ENCODE measurements around the gene ATP7B. TPM values are rescaled to one million over a fixed set of nuclear protein-coding genes. Genes with fewer than 3 reads are reported as not detected.

The ATP7B gene
- total RNA-seq, 1 experiment from 2014 or later = 11.6 TPM

DNA sequence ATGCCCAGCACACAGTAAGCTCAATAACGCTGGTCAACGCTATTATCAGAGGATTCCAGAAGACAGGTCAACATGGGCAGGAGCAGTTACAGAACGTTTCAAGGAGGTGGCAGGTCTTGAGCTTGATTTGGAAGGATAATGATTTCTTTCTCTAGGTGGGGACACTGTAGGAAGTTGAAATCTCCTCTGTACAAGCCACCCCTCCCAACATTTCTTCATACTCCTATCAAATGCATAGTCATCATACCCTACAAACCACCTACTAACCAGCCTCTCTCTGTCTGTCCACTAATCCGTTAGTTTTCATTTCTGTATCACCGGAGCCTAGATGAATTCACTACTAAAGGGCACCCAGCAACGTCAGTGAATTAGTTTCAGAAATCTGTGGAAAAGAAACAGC lies 1.3 kb downstream of the ATP7B start:
- no peak for DNase-seq (ENCODE audit: low spot score)
- H3K4me3 Mint-ChIP-seq = peak overlapping the region; percentile 96
- no peak overlapping the region for H3K27ac Mint-ChIP-seq

DNA sequence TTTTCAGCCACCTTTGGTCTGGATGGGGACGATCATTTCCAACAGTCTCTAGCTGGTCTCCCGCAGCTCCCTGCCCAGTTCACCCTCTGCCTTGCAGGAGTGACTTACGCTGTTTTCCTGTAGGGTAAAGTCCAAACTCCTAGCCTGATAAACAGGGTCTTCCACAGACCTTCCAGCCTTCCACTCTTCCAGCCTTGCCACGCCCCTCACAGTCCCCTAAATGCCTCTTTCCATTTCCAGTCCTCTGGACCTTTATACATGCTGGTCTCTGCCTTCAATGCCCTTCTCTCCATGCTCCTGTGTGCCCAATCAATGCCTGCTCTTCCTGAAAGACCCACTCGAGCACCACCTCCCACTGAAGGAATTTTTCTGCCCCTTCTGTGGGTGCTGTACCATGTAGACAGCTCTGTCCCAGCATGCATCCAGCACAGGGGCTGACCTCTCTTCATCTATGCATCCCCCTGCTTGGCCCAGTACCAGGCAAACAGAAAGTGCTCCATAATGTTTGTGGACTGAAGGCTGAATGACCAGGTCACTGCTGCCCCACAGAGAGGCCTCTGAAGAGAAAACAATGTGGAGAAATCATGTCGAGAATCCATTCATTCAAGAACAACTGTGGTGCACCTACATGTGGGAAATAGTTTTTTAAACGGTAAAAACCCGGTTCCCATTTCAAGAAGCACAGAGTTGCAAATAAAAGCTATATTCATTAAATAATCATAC lies 4.6 kb downstream of the ATP7B start:
- Mint-ChIP-seq H3K4me1 (peaks cover 28% of the 10 kb centered on the region), H3K27me3 (ENCODE audit: low read depth) (peaks cover 26% of the 10 kb centered on the region), H3K27ac (no peak overlapping the region), H3K9me3 (peaks cover 17% of the 10 kb centered on the region), H3K36me3 (peaks cover 10% of the 10 kb centered on the region), H3K4me3 (no peak overlapping the region)
- CTCF ChIA-PET = no interaction called here
- DNase-seq (ENCODE audit: low spot score) (no peak), ATAC-seq (no peak)
- POLR2A ChIA-PET = no interaction called here
- TF ChIP-seq, protein P1, sequence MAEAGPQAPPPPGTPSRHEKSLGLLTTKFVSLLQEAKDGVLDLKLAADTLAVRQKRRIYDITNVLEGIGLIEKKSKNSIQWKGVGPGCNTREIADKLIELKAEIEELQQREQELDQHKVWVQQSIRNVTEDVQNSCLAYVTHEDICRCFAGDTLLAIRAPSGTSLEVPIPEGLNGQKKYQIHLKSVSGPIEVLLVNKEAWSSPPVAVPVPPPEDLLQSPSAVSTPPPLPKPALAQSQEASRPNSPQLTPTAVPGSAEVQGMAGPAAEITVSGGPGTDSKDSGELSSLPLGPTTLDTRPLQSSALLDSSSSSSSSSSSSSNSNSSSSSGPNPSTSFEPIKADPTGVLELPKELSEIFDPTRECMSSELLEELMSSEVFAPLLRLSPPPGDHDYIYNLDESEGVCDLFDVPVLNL (CRISPR knock-in tag; IDR thresholded peaks at IDR 0.05; ENCODE audit: borderline replicate concordance, low read depth) = no peak
- TF ChIP-seq, protein P2, sequence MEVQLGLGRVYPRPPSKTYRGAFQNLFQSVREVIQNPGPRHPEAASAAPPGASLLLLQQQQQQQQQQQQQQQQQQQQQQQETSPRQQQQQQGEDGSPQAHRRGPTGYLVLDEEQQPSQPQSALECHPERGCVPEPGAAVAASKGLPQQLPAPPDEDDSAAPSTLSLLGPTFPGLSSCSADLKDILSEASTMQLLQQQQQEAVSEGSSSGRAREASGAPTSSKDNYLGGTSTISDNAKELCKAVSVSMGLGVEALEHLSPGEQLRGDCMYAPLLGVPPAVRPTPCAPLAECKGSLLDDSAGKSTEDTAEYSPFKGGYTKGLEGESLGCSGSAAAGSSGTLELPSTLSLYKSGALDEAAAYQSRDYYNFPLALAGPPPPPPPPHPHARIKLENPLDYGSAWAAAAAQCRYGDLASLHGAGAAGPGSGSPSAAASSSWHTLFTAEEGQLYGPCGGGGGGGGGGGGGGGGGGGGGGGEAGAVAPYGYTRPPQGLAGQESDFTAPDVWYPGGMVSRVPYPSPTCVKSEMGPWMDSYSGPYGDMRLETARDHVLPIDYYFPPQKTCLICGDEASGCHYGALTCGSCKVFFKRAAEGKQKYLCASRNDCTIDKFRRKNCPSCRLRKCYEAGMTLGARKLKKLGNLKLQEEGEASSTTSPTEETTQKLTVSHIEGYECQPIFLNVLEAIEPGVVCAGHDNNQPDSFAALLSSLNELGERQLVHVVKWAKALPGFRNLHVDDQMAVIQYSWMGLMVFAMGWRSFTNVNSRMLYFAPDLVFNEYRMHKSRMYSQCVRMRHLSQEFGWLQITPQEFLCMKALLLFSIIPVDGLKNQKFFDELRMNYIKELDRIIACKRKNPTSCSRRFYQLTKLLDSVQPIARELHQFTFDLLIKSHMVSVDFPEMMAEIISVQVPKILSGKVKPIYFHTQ (CRISPR knock-in tag; IDR thresholded peaks at IDR 0.05) = no peak
- TF ChIP-seq TCF7 (CRISPR knock-in tag; IDR thresholded peaks at IDR 0.05; ENCODE audit: low read depth) (no peak), ZNF317 (CRISPR knock-in tag; IDR thresholded peaks at IDR 0.05; ENCODE audit: borderline replicate concordance, low read depth) (no peak), FOXP1 (CRISPR knock-in tag; IDR thresholded peaks at IDR 0.05; ENCODE audit: borderline replicate concordance) (no peak), NFYB (CRISPR knock-in tag; conservative IDR thresholded peaks at IDR 0.05; ENCODE audit: low read depth) (no peak), ATF1 (CRISPR knock-in tag; IDR thresholded peaks at IDR 0.05) (no peak)
- TF ChIP-seq, protein P3, sequence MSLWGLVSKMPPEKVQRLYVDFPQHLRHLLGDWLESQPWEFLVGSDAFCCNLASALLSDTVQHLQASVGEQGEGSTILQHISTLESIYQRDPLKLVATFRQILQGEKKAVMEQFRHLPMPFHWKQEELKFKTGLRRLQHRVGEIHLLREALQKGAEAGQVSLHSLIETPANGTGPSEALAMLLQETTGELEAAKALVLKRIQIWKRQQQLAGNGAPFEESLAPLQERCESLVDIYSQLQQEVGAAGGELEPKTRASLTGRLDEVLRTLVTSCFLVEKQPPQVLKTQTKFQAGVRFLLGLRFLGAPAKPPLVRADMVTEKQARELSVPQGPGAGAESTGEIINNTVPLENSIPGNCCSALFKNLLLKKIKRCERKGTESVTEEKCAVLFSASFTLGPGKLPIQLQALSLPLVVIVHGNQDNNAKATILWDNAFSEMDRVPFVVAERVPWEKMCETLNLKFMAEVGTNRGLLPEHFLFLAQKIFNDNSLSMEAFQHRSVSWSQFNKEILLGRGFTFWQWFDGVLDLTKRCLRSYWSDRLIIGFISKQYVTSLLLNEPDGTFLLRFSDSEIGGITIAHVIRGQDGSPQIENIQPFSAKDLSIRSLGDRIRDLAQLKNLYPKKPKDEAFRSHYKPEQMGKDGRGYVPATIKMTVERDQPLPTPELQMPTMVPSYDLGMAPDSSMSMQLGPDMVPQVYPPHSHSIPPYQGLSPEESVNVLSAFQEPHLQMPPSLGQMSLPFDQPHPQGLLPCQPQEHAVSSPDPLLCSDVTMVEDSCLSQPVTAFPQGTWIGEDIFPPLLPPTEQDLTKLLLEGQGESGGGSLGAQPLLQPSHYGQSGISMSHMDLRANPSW (CRISPR knock-in tag; conservative IDR thresholded peaks at IDR 0.05; ENCODE audit: low read depth) = no peak
- TF ChIP-seq, protein P4, sequence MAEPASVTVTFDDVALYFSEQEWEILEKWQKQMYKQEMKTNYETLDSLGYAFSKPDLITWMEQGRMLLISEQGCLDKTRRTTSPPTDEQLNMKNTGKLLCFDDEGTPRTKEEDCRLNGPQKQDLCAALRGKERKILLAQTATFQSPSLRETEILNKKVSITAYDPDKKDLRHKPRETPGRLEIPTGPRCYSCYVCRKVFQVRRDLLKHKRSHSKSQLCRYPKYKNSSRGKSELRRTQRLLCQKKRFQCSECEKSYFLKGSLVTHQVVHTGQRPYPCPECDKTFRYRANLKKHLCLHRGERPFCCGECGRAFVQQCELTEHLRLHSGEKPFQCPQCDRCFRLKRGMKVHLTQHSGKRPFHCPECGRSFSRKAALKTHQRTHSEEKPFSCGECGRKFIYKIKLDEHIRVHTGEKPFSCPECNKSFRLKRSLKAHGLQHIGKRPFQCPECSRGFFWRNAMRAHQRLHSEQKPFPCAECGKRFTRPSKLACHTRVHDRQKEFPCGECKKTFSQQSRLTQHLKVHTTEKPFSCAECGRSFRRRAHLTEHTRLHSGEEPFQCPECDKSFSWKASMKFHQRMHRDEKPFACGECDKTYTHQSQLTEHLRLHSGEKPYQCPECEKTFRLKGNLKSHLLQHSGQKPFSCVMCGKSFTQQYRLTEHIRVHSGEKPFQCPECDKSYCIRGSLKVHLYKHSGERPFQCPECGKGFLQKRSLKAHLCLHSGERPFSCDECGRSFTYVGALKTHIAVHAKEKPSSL (CRISPR knock-in tag; conservative IDR thresholded peaks at IDR 0.05) = no peak
- TF ChIP-seq, protein P5, sequence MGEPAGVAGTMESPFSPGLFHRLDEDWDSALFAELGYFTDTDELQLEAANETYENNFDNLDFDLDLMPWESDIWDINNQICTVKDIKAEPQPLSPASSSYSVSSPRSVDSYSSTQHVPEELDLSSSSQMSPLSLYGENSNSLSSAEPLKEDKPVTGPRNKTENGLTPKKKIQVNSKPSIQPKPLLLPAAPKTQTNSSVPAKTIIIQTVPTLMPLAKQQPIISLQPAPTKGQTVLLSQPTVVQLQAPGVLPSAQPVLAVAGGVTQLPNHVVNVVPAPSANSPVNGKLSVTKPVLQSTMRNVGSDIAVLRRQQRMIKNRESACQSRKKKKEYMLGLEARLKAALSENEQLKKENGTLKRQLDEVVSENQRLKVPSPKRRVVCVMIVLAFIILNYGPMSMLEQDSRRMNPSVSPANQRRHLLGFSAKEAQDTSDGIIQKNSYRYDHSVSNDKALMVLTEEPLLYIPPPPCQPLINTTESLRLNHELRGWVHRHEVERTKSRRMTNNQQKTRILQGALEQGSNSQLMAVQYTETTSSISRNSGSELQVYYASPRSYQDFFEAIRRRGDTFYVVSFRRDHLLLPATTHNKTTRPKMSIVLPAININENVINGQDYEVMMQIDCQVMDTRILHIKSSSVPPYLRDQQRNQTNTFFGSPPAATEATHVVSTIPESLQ (CRISPR knock-in tag; IDR thresholded peaks at IDR 0.05) = no peak
- TF ChIP-seq, protein P6, sequence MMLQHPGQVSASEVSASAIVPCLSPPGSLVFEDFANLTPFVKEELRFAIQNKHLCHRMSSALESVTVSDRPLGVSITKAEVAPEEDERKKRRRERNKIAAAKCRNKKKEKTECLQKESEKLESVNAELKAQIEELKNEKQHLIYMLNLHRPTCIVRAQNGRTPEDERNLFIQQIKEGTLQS (CRISPR knock-in tag; conservative IDR thresholded peaks at IDR 0.05) = no peak
- TF ChIP-seq, protein P7, sequence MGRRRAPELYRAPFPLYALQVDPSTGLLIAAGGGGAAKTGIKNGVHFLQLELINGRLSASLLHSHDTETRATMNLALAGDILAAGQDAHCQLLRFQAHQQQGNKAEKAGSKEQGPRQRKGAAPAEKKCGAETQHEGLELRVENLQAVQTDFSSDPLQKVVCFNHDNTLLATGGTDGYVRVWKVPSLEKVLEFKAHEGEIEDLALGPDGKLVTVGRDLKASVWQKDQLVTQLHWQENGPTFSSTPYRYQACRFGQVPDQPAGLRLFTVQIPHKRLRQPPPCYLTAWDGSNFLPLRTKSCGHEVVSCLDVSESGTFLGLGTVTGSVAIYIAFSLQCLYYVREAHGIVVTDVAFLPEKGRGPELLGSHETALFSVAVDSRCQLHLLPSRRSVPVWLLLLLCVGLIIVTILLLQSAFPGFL (CRISPR knock-in tag; IDR thresholded peaks at IDR 0.05; ENCODE audit: borderline replicate concordance) = no peak

More for the DNA sequence above, 1.3 kb downstream of the ATP7B start:
- H3K36me3 Mint-ChIP-seq = peaks cover 10% of the 10 kb centered on the region
- no peak for ATAC-seq
- TF ChIP-seq RELA (CRISPR knock-in tag; IDR thresholded peaks at IDR 0.05; ENCODE audit: borderline replicate concordance) (no peak), NFATC4 (CRISPR knock-in tag; IDR thresholded peaks at IDR 0.05) (no peak), CBFB (CRISPR knock-in tag; IDR thresholded peaks at IDR 0.05; ENCODE audit: low read depth) (no peak), ZNF219 (CRISPR knock-in tag; IDR thresholded peaks at IDR 0.05; ENCODE audit: borderline replicate concordance) (no peak)
- TF ChIP-seq, protein P2 (CRISPR knock-in tag; IDR thresholded peaks at IDR 0.05) = no peak
- H3K27me3 Mint-ChIP-seq (ENCODE audit: low read depth) = peaks cover 26% of the 10 kb centered on the region
- H3K4me1 Mint-ChIP-seq = peaks cover 24% of the 10 kb centered on the region
- ChIA-PET CTCF (no interaction called here), POLR2A (no interaction called here)
- H3K9me3 Mint-ChIP-seq = peaks cover 17% of the 10 kb centered on the region
